Fibroblast of lung (primary cell): ENCODE measurements around the gene COTL1.

Experiments used
- EZH2 ChIP-seq: IDR thresholded peaks from 2 replicates; pipeline ENCODE4 v1.5.1; 2012; ENCODE audit warnings: low read length, control low read depth, mild to moderate bottlenecking; ENCODE audit errors: missing control alignments
- TF ChIP-seq, protein P1 (sequence below), 2 donors: IDR thresholded peaks in 1 of 2; conservative IDR thresholded peaks in 1 of 2; 1 replicate in 1 of 2; 2 replicates in 1 of 2; pipeline ENCODE4 v1.5.1; 2011 to 2012; ENCODE audit warnings: low read length in 2 of 2, control low read depth in 1 of 2, inconsistent platforms in 1 of 2, low read depth in 1 of 2, mild to moderate bottlenecking in 1 of 2

DNA sequence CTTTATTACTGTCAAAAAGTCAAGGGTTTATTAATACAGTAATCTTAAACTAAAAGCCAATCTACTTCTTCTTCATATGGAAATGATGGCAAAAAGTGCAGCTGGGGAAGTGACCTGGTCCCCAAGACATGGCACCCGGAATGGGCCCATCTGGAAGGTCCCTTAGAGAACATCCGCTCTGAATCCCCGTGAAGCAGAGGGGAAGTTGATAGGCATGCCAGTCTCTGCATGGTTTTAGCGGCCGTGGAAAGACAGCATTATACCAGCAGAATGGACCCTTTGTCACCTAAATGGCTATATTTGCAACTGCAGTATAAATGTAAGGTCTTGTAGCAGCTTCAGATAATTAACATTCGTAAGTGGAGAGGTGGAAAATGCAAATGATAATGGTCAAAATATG lies 32.4 kb downstream of the COTL1 start:
- TF ChIP-seq, protein P1, sequence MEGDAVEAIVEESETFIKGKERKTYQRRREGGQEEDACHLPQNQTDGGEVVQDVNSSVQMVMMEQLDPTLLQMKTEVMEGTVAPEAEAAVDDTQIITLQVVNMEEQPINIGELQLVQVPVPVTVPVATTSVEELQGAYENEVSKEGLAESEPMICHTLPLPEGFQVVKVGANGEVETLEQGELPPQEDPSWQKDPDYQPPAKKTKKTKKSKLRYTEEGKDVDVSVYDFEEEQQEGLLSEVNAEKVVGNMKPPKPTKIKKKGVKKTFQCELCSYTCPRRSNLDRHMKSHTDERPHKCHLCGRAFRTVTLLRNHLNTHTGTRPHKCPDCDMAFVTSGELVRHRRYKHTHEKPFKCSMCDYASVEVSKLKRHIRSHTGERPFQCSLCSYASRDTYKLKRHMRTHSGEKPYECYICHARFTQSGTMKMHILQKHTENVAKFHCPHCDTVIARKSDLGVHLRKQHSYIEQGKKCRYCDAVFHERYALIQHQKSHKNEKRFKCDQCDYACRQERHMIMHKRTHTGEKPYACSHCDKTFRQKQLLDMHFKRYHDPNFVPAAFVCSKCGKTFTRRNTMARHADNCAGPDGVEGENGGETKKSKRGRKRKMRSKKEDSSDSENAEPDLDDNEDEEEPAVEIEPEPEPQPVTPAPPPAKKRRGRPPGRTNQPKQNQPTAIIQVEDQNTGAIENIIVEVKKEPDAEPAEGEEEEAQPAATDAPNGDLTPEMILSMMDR (conservative IDR thresholded peaks at IDR 0.05 in 1 of 2, IDR thresholded peaks at IDR 0.05 in 1 of 2; ENCODE audit: low read depth in 1 of 2, low read length in 2 of 2) = no peak
- no peak for TF ChIP-seq EZH2
